Lower lobe of right lung (tissue), 2 donors: ENCODE measurements around the gene MAP3K5. TPM values are rescaled to one million over a fixed set of nuclear protein-coding genes. Genes with fewer than 3 reads are reported as not detected.

Experiments
- ATAC-seq, 2 donors: fragments of 200-7000 bp; cut with Tn5 transposase; one replicate each; pipeline ENCODE4 v1.9.1; 2020 to 2022; ENCODE audit warnings: mild to moderate bottlenecking in 2 of 2, moderate library complexity in 2 of 2
- DNase-seq: peaks from one replicate; pipeline ENCODE4 v3.0.0-alpha.2; 2020
- H3K27ac ChIP-seq: fragments of 200-600 bp; one replicate; pipeline ENCODE4 v1.8.0; 2022
- H3K27me3 ChIP-seq: fragments of 200-600 bp; one replicate; pipeline ENCODE4 v1.8.0; 2022; ENCODE audit warnings: low read depth
- H3K36me3 ChIP-seq: fragments of 200-600 bp; one replicate; pipeline ENCODE4 v1.8.0; 2022; ENCODE audit warnings: mild to moderate bottlenecking
- H3K4me1 ChIP-seq: fragments of 200-600 bp; one replicate; pipeline ENCODE4 v1.8.0; 2022
- H3K4me3 ChIP-seq: fragments of 200-600 bp; one replicate; pipeline ENCODE4 v1.8.0; 2022; ENCODE audit warnings: mild to moderate bottlenecking
- H3K9me3 ChIP-seq: fragments of 200-600 bp; one replicate; pipeline ENCODE4 v1.8.0; 2022
- CTCF ChIP-seq: fragments of 200-600 bp; IDR thresholded peaks from one replicate; pipeline ENCODE4 v1.8.0; 2022; ENCODE audit warnings: antibody characterized with exemption, mild to moderate bottlenecking
- intact Hi-C: fragments of 100-400 bp; cut with DNase I; formaldehyde crosslinking; loops from one replicate; pipeline ENCODE4 v1.11.0; 2022
- total RNA-seq: library from RNA; stranded (reverse); fragmentation: NEBNext Ultra II Directional; extraction: Animal tissue kit (Norgen Biotek cat#: 25700); gene quantifications from one replicate; pipeline ENCODE4 v1.2.1, GENCODE V29; 2021
- donor health status: DM: no; HTN: yes; CAD: no; lungs with severe emphysema.

Gene MAP3K5
- total RNA-seq, 1 donor from 2014 or later, result 32.0 TPM

DNA sequence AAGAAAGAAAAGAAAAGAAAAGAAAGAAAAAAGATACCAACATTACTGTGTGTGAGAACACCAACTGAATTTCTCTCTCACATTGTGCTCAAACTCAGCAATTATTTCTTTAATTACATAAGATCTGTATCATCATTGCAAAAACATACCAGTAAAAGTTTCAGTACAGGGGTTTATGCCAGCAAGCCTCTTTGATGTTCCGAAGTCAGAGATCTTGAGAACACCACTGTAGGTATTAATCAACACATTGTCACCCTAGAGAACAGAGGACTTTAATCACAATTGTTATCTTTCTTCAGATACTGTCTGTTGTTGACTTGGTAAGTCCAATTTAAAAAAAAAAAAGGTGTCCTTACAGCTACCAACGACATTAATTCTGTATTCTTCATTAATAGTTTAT is 181.1 kb downstream of the MAP3K5 start:
- Histone ChIP-seq H3K27ac (no peak overlapping the region), H3K9me3 (no peaks in the 10 kb centered on the region), H3K4me3 (no peak overlapping the region), H3K36me3 (peaks cover 21% of the 10 kb centered on the region), H3K27me3 (no peaks in the 10 kb centered on the region), H3K4me1 (peaks cover 31% of the 10 kb centered on the region)
- ATAC-seq (no peak), DNase-seq (no peak)
- no peak for TF ChIP-seq CTCF
- intact Hi-C loops, result no loop called here

GRCh38 chr6:136609873-136610706 is 182.2 kb downstream of the MAP3K5 start:
- Histone ChIP-seq H3K9me3 (no peaks in the 10 kb centered on the region), H3K4me1 (peaks cover 31% of the 10 kb centered on the region), H3K27ac (peak overlapping the region; percentile 54), H3K36me3 (peaks cover 22% of the 10 kb centered on the region), H3K27me3 (no peaks in the 10 kb centered on the region), H3K4me3 (no peak overlapping the region)
- peak; percentile 63 for DNase-seq
- ATAC-seq, result peak; percentile 95 to 97
- no peak for TF ChIP-seq CTCF
- intact Hi-C loops, result no loop called here

DNA sequence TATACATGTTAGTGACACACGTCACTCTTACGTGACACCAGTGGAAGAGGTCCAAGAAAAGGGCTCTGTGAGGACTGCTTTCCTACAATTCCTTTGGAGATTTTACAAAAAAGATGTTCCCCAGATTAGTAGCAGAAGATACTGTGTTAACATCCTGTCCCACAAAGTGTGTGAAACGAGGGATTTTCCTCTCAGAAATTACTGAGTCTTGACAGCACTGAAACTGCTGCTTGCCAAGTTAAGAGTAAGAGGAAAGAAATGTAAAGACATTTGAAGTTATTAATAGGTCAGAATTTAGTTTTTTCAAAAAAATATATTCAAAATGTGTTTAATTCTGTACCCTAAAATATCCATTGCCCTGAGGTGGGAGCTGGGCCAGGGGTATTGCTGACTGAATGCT is 183.3 kb downstream of the MAP3K5 start:
- H3K4me3 ChIP-seq, result no peak overlapping the region
- H3K27me3 ChIP-seq, result no peaks in the 10 kb centered on the region
- H3K9me3 ChIP-seq, result no peaks in the 10 kb centered on the region
- DNase-seq (no peak), ATAC-seq (no peak)
- no peak overlapping the region for H3K27ac ChIP-seq
- intact Hi-C loops, result no loop called here
- H3K4me1 ChIP-seq, result peaks cover 31% of the 10 kb centered on the region
- peaks cover 31% of the 10 kb centered on the region for H3K36me3 ChIP-seq
- TF ChIP-seq CTCF, result no peak

DNA sequence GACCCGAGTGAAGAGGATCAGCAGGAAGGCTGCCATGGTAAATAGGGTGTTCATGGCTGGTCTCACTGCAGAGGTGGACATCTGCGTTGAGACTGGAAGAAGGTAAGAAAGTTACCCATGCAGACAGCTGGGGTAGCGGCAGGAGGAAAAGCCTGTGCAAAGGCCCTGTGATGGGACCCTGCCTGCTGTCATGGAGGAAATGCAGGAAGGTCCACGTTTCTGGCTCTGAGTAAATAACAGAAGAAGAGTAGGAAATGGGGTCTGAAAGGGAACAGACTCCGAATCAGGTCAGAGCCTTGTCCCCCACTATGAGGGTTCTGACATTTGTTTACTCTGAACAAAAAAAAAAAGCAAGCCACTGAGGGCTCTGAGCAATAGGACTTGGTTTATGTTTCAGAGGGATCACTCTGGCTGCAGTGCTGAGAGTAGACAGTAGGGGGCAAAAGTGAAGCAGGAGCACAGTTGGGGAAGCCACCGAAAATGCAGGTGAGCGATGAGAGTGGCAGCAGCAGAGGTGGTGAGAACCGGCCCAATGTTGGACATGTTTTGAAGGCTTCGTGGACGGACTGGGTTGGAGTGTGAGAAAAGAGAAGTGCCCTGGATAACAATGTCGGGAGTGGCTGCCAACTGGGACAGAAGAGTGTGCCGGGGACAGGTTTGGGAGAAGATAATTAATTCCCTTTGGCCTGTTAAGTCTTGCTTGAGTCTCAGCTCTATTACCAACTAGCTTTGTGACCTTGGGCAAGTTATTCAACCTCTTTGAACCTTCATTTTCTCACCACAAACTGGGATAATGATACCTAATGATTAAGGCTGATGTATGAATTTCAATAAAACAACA is 184.1 kb downstream of the MAP3K5 start:
- Histone ChIP-seq H3K9me3 (no peaks in the 10 kb centered on the region), H3K36me3 (peaks cover 31% of the 10 kb centered on the region), H3K27ac (no peak overlapping the region), H3K4me3 (no peak overlapping the region), H3K27me3 (no peaks in the 10 kb centered on the region), H3K4me1 (peaks cover 31% of the 10 kb centered on the region)
- DNase-seq, result peak; percentile 64
- intact Hi-C loops, result no loop called here
- peak; percentile 71 to 86 for ATAC-seq
- peak; percentile 77 for TF ChIP-seq CTCF

- no peak overlapping the region for H3K4me3 ChIP-seq
- peaks cover 31% of the 10 kb centered on the region for H3K4me1 ChIP-seq
- intact Hi-C loops, result no loop called here
- DNase-seq, result no peak
- no peaks in the 10 kb centered on the region for H3K27me3 ChIP-seq
- no peak for ATAC-seq
- no peaks in the 10 kb centered on the region for H3K9me3 ChIP-seq
- TF ChIP-seq CTCF, result no peak
- H3K36me3 ChIP-seq, result peaks cover 29% of the 10 kb centered on the region
- H3K27ac ChIP-seq, result no peak overlapping the region
Observed at GRCh38 chr6:136607204-136607931, 184.9 kb downstream of the MAP3K5 start.
